Lung (tissue), 16 donors: Measurements from ENCODE around the gene ACTN1. TPM values are rescaled to one million over a fixed set of nuclear protein-coding genes. Genes with fewer than 3 reads are reported as not detected.
"Not testable (repeated sequence)": the region's sequence is repeated elsewhere in the genome, so short reads cannot be mapped to it uniquely, and the experiment has no call there.

Experiments
- ATAC-seq: fragments of 200-7000 bp; cut with Tn5 transposase; one replicate; pipeline ENCODE4 v1.9.1; 2020; ENCODE audit warnings: moderate number of reproducible peaks; ENCODE audit not compliant: insufficient read depth, low FRiP score
- DNase-seq, 3 donors: peaks; one replicate each; pipeline ENCODE4 v3.0.0-alpha.2; 2013 to 2017
- H3K27ac ChIP-seq, 2 donors: one replicate each; pipeline ENCODE4 v1.5.1; 2013; ENCODE audit warnings: mild to moderate bottlenecking in 2 of 2, moderate library complexity in 2 of 2, control low read depth in 1 of 2, inconsistent platforms in 1 of 2, low read depth in 1 of 2, low read length in 1 of 2
- H3K27me3 ChIP-seq, 3 donors: one replicate each; pipeline ENCODE4 v1.5.1; 2013; ENCODE audit warnings: low read length in 2 of 3; ENCODE audit not compliant: control insufficient read depth in 3 of 3, insufficient read depth in 3 of 3
- H3K36me3 ChIP-seq, 4 donors: one replicate each; pipeline ENCODE4 v1.5.1; 2013; ENCODE audit warnings: low read length in 4 of 4, mild to moderate bottlenecking in 1 of 4, moderate library complexity in 1 of 4; ENCODE audit not compliant: control insufficient read depth in 4 of 4, insufficient read depth in 4 of 4
- H3K4me1 ChIP-seq, 5 donors: one replicate each; pipeline ENCODE4 v1.5.1; 2013; ENCODE audit warnings: low read length in 5 of 5, mild to moderate bottlenecking in 2 of 5, moderate library complexity in 1 of 5; ENCODE audit not compliant: control insufficient read depth in 5 of 5, insufficient read depth in 5 of 5
- H3K4me3 ChIP-seq: one replicate; pipeline ENCODE4 v1.5.1; 2013; ENCODE audit warnings: mild to moderate bottlenecking, control low read depth, moderate library complexity
- H3K9ac ChIP-seq, 2 donors: one replicate each; pipeline ENCODE4 v1.5.1; 2013; ENCODE audit warnings: low read length in 2 of 2, control low read depth in 1 of 2; ENCODE audit not compliant: insufficient read depth in 1 of 2
- H3K9me3 ChIP-seq, 4 donors: one replicate each; pipeline ENCODE4 v1.5.1; 2013; ENCODE audit warnings: low read length in 3 of 4, mild to moderate bottlenecking in 1 of 4, moderate library complexity in 1 of 4; ENCODE audit not compliant: control insufficient read depth in 4 of 4, insufficient read depth in 3 of 4
- CTCF ChIP-seq: IDR thresholded peaks from 2 replicates; pipeline ENCODE4 v1.5.1; 2012; ENCODE audit warnings: mild to moderate bottlenecking; ENCODE audit errors: control extremely low read depth, extremely low read depth
- WGBS, 2 donors: extraction: QIAGEN DNeasy Blood & Tissue Kit; methylation state at CpG; one replicate each; pipeline ENCODE4 v1.1.7; 2013; 5-methylcytosine and 5-hydroxymethylcytosine counted together
- long read RNA-seq, 5 donors: transcript quantifications; one replicate each; lab custom pipeline, GENCODE V29; 2026
- polyA plus RNA-seq, 2 donors: library from polyadenylated mRNA; stranded (reverse); fragments of 200-250 nt; gene quantifications; one replicate each; pipeline ENCODE4 v1.2.1, GENCODE V29; 2013
- total RNA-seq, 2 donors: library from RNA; depleted of rRNA in 1 of 2; stranded (reverse); fragments of >200 nt in 1 of 2; gene quantifications; one replicate each; pipeline ENCODE4 v1.2.1, GENCODE V29; 2014 to 2021
- donor health status: control.
- donor health status: control.
- donor health status: Bipolar disorder and iron deficiency.
- donor health status: healthy.
- donor health status: DM: yes; HTN: yes; CAD: no.

Gene ACTN1
- total RNA-seq (100 to 1,000 TPM; 117 to 168 TPM), polyA plus RNA-seq (100 to 1,000 TPM in 1 of 2 donors, 10 to 100 TPM in 1; 40.9 to 116 TPM)
- long read RNA-seq, donor 1, transcript ACTN1-201 (21 exons, 3,779 nt) = major isoform, 19 of 38 reads
- long read RNA-seq, donor 1, transcript ACTN1-211 (2 exons, 2,636 nt) = minor isoform, 10 of 38 reads
- long read RNA-seq, donor 1, partial matches to known transcripts = 7 of 38 reads
- long read RNA-seq, donor 1, other reads (novel, unspliced or antisense) = 0 of 38 reads
- long read RNA-seq, donor 2, transcript ACTN1-211 (2 exons, 2,636 nt) = major isoform, 7 of 38 reads
- long read RNA-seq, donor 2, partial matches to known transcripts = 28 of 38 reads
- long read RNA-seq, donor 2, other reads (novel, unspliced or antisense) = 0 of 38 reads
- long read RNA-seq, donor 3, transcript ACTN1-201 (21 exons, 3,779 nt) = major isoform, 7 of 13 reads
- long read RNA-seq, donor 3, transcript ACTN1-211 (2 exons, 2,636 nt) = minor isoform, 6 of 13 reads
- long read RNA-seq, donor 3, partial matches to known transcripts = 0 of 13 reads
- long read RNA-seq, donor 3, other reads (novel, unspliced or antisense) = 0 of 13 reads
- long read RNA-seq, donor 4, transcript ACTN1-211 (2 exons, 2,636 nt) = major isoform, 11 of 13 reads
- long read RNA-seq, donor 4, partial matches to known transcripts = 0 of 13 reads
- long read RNA-seq, donor 4, other reads (novel, unspliced or antisense) = 0 of 13 reads
- long read RNA-seq, donor 5, full-length matches to known transcripts = 37 of 52 reads
- long read RNA-seq, donor 5, partial matches to known transcripts = 15 of 52 reads
- long read RNA-seq, donor 5, other reads (novel, unspliced or antisense) = 0 of 52 reads

- Histone ChIP-seq H3K9ac (peak within 1 kb of the TSS; percentile 28 to 81), H3K36me3 (no peaks in the 10 kb centered on the region), H3K9me3 (no peaks in the 10 kb centered on the region), H3K27me3 (no peaks in the 10 kb centered on the region), H3K4me1 (peaks cover 0 to 48% (median 17%) of the 10 kb centered on the region in 5 donors), H3K27ac (peak within 1 kb of the TSS; percentile 94), H3K4me3 (peak within 1 kb of the TSS; percentile 82)
- peak; percentile 96 to 98 (median 98) for DNase-seq
- no peak for TF ChIP-seq CTCF
- peak; percentile 85 for ATAC-seq
- WGBS, 2 donors = 0 to 1% methylated on average over 56 to 68 of the region's 68 CpGs
Observed at GRCh38 chr14:68979021-68979721, at the start of gene ACTN1. TSS of gene ACTN1 (minus strand) at chr14:68979302. CDS start at chr14:68979056, 246 bp downstream.

GRCh38 chr14:69027242-69027913, 48.3 kb upstream of the ACTN1 start:
- Histone ChIP-seq H3K36me3 (no peaks in the 10 kb centered on the region), H3K27ac (no peak overlapping the region), H3K27me3 (no peaks in the 10 kb centered on the region), H3K9ac (no peak overlapping the region), H3K4me3 (no peak overlapping the region), H3K4me1 (no peaks in the 10 kb centered on the region), H3K9me3 (no peaks in the 10 kb centered on the region)
- TF ChIP-seq CTCF = no peak
- whole genome bisulfite sequencing, 2 donors = 56 to 58% methylated on average over 1 of the region's 1 CpG
- ATAC-seq = no peak
- no peak for DNase-seq

- no peak overlapping the region for H3K27ac ChIP-seq
- no peaks in the 10 kb centered on the region for H3K36me3 ChIP-seq
- H3K4me1 ChIP-seq = no peaks in the 10 kb centered on the region
- H3K9ac ChIP-seq = no peak overlapping the region
- 90 to 92% methylated on average over 4 of the region's 4 CpGs for WGBS, 2 donors
- H3K9me3 ChIP-seq = no peaks in the 10 kb centered on the region
- DNase-seq (no peak), ATAC-seq (no peak)
- TF ChIP-seq CTCF = no peak
- no peaks in the 10 kb centered on the region for H3K27me3 ChIP-seq
- no peak overlapping the region for H3K4me3 ChIP-seq
Observed at GRCh38 chr14:69023035-69023434, 43.9 kb upstream of the ACTN1 start.

- not testable (repeated sequence) for H3K9ac ChIP-seq
Observed at GRCh38 chr14:69022093-69022492, 43.0 kb upstream of the ACTN1 start.

More at GRCh38 chr14:69022093-69022492, 43.0 kb upstream of the ACTN1 start:
- not testable (repeated sequence) for ATAC-seq, H3K4me3 ChIP-seq, H3K27me3 ChIP-seq, H3K27ac ChIP-seq, DNase-seq, H3K36me3 ChIP-seq, H3K9me3 ChIP-seq, H3K4me1 ChIP-seq
- 88 to 91% methylated on average over 8 of the region's 8 CpGs for WGBS, 2 donors
